ENCODE measurements around the gene AIFM3. TPM values are rescaled to one million over a fixed set of nuclear protein-coding genes. Genes with fewer than 3 reads are reported as not detected.

The AIFM3 gene
- total RNA-seq, 1 experiment from 2014 or later: 2.6 TPM

DNA sequence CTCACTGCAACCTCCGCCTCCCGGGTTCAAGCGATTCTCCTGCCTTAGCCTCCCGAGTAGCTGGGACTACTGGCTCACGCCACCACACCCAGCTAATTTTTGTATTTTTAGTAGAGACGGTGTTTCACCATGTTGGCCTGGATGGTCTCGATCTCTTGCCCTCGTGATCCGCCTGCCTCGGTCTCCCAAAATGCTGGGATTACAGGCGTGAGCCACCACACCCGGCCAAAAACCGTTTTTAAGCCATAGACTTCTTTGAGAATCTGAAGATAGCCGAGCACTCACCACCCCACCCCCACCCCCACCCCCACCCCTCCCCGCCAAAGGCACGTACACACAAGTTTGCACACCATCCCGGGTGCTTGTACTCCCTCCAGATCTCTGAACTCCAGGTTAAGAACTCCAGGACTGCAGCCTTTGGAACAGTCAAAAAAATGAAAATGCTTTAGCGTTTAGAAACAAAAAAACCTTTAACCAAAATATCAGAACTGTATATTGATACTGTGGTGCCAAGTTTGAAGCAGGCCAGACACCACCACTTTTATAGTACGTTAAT, 48.3 kb upstream of the AIFM3 start:
- H3K9me3 Mint-ChIP-seq: no peaks in the 10 kb centered on the region
- H3K36me3 Mint-ChIP-seq: peaks cover 19% of the 10 kb centered on the region; the same call in 1 of the 2 replicates
- peak overlapping the region; percentile 95 for H3K4me3 Mint-ChIP-seq
- no peak for ATAC-seq
- TF ChIP-seq NR1H2 (CRISPR knock-in tag; IDR thresholded peaks at IDR 0.05) (no peak), IRF2 (CRISPR knock-in tag; IDR thresholded peaks at IDR 0.05; ENCODE audit: borderline replicate concordance, low read depth) (no peak), HMGA2 (CRISPR knock-in tag; IDR thresholded peaks at IDR 0.05) (no peak)
- TF ChIP-seq, protein P1, sequence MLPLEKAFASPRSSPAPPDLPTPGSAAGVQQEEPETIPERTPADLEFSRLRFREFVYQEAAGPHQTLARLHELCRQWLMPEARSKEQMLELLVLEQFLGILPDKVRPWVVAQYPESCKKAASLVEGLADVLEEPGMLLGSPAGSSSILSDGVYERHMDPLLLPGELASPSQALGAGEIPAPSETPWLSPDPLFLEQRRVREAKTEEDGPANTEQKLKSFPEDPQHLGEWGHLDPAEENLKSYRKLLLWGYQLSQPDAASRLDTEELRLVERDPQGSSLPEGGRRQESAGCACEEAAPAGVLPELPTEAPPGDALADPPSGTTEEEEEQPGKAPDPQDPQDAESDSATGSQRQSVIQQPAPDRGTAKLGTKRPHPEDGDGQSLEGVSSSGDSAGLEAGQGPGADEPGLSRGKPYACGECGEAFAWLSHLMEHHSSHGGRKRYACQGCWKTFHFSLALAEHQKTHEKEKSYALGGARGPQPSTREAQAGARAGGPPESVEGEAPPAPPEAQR (CRISPR knock-in tag; IDR thresholded peaks at IDR 0.05): no peak
- TF ChIP-seq, protein P2, sequence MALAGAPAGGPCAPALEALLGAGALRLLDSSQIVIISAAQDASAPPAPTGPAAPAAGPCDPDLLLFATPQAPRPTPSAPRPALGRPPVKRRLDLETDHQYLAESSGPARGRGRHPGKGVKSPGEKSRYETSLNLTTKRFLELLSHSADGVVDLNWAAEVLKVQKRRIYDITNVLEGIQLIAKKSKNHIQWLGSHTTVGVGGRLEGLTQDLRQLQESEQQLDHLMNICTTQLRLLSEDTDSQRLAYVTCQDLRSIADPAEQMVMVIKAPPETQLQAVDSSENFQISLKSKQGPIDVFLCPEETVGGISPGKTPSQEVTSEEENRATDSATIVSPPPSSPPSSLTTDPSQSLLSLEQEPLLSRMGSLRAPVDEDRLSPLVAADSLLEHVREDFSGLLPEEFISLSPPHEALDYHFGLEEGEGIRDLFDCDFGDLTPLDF (CRISPR knock-in tag; IDR thresholded peaks at IDR 0.05): no peak
- TF ChIP-seq, protein P3, sequence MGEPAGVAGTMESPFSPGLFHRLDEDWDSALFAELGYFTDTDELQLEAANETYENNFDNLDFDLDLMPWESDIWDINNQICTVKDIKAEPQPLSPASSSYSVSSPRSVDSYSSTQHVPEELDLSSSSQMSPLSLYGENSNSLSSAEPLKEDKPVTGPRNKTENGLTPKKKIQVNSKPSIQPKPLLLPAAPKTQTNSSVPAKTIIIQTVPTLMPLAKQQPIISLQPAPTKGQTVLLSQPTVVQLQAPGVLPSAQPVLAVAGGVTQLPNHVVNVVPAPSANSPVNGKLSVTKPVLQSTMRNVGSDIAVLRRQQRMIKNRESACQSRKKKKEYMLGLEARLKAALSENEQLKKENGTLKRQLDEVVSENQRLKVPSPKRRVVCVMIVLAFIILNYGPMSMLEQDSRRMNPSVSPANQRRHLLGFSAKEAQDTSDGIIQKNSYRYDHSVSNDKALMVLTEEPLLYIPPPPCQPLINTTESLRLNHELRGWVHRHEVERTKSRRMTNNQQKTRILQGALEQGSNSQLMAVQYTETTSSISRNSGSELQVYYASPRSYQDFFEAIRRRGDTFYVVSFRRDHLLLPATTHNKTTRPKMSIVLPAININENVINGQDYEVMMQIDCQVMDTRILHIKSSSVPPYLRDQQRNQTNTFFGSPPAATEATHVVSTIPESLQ (CRISPR knock-in tag; IDR thresholded peaks at IDR 0.05): no peak
- TF ChIP-seq, protein P4, sequence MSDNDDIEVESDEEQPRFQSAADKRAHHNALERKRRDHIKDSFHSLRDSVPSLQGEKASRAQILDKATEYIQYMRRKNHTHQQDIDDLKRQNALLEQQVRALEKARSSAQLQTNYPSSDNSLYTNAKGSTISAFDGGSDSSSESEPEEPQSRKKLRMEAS (CRISPR knock-in tag; IDR thresholded peaks at IDR 0.05): no peak
- TF ChIP-seq, protein P5, sequence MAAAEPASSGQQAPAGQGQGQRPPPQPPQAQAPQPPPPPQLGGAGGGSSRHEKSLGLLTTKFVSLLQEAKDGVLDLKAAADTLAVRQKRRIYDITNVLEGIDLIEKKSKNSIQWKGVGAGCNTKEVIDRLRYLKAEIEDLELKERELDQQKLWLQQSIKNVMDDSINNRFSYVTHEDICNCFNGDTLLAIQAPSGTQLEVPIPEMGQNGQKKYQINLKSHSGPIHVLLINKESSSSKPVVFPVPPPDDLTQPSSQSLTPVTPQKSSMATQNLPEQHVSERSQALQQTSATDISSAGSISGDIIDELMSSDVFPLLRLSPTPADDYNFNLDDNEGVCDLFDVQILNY (CRISPR knock-in tag; IDR thresholded peaks at IDR 0.05): no peak
- ChIA-PET POLR2A (interaction anchor here (0.7 to 1.4 kb wide), 2 partner anchors 38 to 244 kb away, joined by 6 to 8 read pairs; no protein-coding TSS in a partner anchor), CTCF (no interaction called here)
- peak overlapping the region; percentile 93 for H3K27ac Mint-ChIP-seq
- H3K4me1 Mint-ChIP-seq: peaks cover 35% of the 10 kb centered on the region
- DNase-seq (ENCODE audit: low spot score): no peak
- H3K27me3 Mint-ChIP-seq (ENCODE audit: low read depth): no peaks in the 10 kb centered on the region; the same call in 1 of the 2 replicates

DNA sequence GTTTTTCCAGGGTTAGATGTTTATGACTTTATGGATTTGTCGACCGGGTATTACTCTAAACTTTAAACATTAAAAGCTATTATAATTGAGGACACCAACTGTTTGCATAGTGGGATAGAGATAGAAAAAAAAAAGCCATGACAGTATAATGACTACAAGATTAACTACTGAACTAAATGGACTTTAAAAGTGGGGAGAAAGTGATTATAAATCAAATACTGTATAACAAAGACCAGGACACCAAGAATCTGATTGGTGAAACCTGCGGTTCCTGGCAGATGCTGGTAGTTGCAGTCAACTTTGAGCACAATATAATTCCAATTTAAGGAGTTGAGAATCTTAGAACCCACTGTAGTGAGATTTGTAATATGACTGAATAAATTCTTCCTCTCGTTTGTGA, 47.3 kb upstream of the AIFM3 start:
- CTCF ChIA-PET: interaction anchor here (1.1 to 3.3 kb wide), 2 partner anchors 34 to 163 kb away, joined by 3 to 14 read pairs; no protein-coding TSS in a partner anchor
- peak overlapping the region; percentile 80 for H3K27ac Mint-ChIP-seq
- TF ChIP-seq, protein P6, sequence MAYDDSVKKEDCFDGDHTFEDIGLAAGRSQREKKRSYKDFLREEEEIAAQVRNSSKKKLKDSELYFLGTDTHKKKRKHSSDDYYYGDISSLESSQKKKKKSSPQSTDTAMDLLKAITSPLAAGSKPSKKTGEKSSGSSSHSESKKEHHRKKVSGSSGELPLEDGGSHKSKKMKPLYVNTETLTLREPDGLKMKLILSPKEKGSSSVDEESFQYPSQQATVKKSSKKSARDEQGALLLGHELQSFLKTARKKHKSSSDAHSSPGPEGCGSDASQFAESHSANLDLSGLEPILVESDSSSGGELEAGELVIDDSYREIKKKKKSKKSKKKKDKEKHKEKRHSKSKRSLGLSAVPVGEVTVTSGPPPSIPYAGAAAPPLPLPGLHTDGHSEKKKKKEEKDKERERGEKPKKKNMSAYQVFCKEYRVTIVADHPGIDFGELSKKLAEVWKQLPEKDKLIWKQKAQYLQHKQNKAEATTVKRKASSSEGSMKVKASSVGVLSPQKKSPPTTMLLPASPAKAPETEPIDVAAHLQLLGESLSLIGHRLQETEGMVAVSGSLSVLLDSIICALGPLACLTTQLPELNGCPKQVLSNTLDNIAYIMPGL (CRISPR knock-in tag; IDR thresholded peaks at IDR 0.05): no peak
- TF ChIP-seq NR1H2 (CRISPR knock-in tag; IDR thresholded peaks at IDR 0.05) (no peak), RELA (CRISPR knock-in tag; IDR thresholded peaks at IDR 0.05; ENCODE audit: borderline replicate concordance) (no peak), SP1 (CRISPR knock-in tag; conservative IDR thresholded peaks at IDR 0.05) (no peak), JUN (CRISPR knock-in tag; IDR thresholded peaks at IDR 0.05) (no peak), RORB (CRISPR knock-in tag; IDR thresholded peaks at IDR 0.05) (no peak), ZNF138 (CRISPR knock-in tag; conservative IDR thresholded peaks at IDR 0.05) (no peak), ZNF219 (CRISPR knock-in tag; IDR thresholded peaks at IDR 0.05; ENCODE audit: borderline replicate concordance) (no peak)
- TF ChIP-seq, protein P2 (CRISPR knock-in tag; IDR thresholded peaks at IDR 0.05): no peak
- TF ChIP-seq, protein P7, sequence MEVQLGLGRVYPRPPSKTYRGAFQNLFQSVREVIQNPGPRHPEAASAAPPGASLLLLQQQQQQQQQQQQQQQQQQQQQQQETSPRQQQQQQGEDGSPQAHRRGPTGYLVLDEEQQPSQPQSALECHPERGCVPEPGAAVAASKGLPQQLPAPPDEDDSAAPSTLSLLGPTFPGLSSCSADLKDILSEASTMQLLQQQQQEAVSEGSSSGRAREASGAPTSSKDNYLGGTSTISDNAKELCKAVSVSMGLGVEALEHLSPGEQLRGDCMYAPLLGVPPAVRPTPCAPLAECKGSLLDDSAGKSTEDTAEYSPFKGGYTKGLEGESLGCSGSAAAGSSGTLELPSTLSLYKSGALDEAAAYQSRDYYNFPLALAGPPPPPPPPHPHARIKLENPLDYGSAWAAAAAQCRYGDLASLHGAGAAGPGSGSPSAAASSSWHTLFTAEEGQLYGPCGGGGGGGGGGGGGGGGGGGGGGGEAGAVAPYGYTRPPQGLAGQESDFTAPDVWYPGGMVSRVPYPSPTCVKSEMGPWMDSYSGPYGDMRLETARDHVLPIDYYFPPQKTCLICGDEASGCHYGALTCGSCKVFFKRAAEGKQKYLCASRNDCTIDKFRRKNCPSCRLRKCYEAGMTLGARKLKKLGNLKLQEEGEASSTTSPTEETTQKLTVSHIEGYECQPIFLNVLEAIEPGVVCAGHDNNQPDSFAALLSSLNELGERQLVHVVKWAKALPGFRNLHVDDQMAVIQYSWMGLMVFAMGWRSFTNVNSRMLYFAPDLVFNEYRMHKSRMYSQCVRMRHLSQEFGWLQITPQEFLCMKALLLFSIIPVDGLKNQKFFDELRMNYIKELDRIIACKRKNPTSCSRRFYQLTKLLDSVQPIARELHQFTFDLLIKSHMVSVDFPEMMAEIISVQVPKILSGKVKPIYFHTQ (CRISPR knock-in tag; IDR thresholded peaks at IDR 0.05): no peak
- TF ChIP-seq, protein P8, sequence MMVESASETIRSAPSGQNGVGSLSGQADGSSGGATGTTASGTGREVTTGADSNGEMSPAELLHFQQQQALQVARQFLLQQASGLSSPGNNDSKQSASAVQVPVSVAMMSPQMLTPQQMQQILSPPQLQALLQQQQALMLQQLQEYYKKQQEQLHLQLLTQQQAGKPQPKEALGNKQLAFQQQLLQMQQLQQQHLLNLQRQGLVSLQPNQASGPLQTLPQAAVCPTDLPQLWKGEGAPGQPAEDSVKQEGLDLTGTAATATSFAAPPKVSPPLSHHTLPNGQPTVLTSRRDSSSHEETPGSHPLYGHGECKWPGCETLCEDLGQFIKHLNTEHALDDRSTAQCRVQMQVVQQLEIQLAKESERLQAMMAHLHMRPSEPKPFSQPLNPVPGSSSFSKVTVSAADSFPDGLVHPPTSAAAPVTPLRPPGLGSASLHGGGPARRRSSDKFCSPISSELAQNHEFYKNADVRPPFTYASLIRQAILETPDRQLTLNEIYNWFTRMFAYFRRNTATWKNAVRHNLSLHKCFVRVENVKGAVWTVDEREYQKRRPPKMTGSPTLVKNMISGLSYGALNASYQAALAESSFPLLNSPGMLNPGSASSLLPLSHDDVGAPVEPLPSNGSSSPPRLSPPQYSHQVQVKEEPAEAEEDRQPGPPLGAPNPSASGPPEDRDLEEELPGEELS (CRISPR knock-in tag; IDR thresholded peaks at IDR 0.05): no peak
- TF ChIP-seq, protein P9, sequence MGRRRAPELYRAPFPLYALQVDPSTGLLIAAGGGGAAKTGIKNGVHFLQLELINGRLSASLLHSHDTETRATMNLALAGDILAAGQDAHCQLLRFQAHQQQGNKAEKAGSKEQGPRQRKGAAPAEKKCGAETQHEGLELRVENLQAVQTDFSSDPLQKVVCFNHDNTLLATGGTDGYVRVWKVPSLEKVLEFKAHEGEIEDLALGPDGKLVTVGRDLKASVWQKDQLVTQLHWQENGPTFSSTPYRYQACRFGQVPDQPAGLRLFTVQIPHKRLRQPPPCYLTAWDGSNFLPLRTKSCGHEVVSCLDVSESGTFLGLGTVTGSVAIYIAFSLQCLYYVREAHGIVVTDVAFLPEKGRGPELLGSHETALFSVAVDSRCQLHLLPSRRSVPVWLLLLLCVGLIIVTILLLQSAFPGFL (CRISPR knock-in tag; IDR thresholded peaks at IDR 0.05; ENCODE audit: borderline replicate concordance): no peak

More for the DNA sequence above, 47.3 kb upstream of the AIFM3 start:
- no peaks in the 10 kb centered on the region for H3K9me3 Mint-ChIP-seq
- no peaks in the 10 kb centered on the region; the same call in 1 of the 2 replicates for H3K27me3 Mint-ChIP-seq (ENCODE audit: low read depth)
- DNase-seq (ENCODE audit: low spot score): no peak
- peak overlapping the region; percentile 95 for H3K4me3 Mint-ChIP-seq
- H3K36me3 Mint-ChIP-seq: peaks cover 22% of the 10 kb centered on the region; the same call in 1 of the 2 replicates
- peaks cover 44% of the 10 kb centered on the region for H3K4me1 Mint-ChIP-seq
- POLR2A ChIA-PET: no interaction called here
- no peak for ATAC-seq

Data from WTC11 (cell line).